Measurements from ENCODE around the gene FAM222A.

Gene FAM222A

GRCh38 chr12:109760031-109760929 is 46.7 kb downstream of the FAM222A start:
- intact Hi-C loops (cut with DNase I; ENCODE audit: low total_unique reads): no loop called here
- Histone ChIP-seq H3K9me3 (peaks cover 0 to 13% (median 10%) of the 10 kb centered on the region in 3 donors), H3K4me3 (no peak overlapping the region), H3K27ac (no peak overlapping the region), H3K4me1 (no peaks in the 10 kb centered on the region), H3K36me3 (no peaks in the 10 kb centered on the region), H3K27me3 (peaks cover 0 to 28% of the 10 kb centered on the region in 2 donors)
- peak; percentile 19 to 56 for DNase-seq
- no peak for TF ChIP-seq CTCF (IDR thresholded peaks at IDR 0.05)

- Histone ChIP-seq H3K9me3 (peaks cover 0 to 10% (median 7%) of the 10 kb centered on the region in 3 donors), H3K4me3 (no peak overlapping the region), H3K27ac (no peak overlapping the region), H3K27me3 (peaks cover 0 to 37% of the 10 kb centered on the region in 2 donors), H3K36me3 (no peaks in the 10 kb centered on the region), H3K4me1 (no peaks in the 10 kb centered on the region)
- intact Hi-C loops (cut with DNase I; ENCODE audit: low total_unique reads): no loop called here
- TF ChIP-seq CTCF (IDR thresholded peaks at IDR 0.05): no peak
- DNase-seq: peak; percentile 11 to 59
Measured at GRCh38 chr12:109760930-109761921, 47.6 kb downstream of the FAM222A start.

GRCh38 chr12:109762071-109762672 is 48.5 kb downstream of the FAM222A start:
- Histone ChIP-seq H3K27me3 (peaks cover 0 to 43% of the 10 kb centered on the region in 2 donors), H3K4me3 (no peak overlapping the region), H3K9me3 (peaks cover 0 to 10% (median 0%) of the 10 kb centered on the region in 3 donors), H3K4me1 (no peaks in the 10 kb centered on the region), H3K36me3 (no peaks in the 10 kb centered on the region), H3K27ac (no peak overlapping the region)
- intact Hi-C loops (cut with DNase I; ENCODE audit: low total_unique reads): no loop called here
- DNase-seq: peak; percentile 15 to 35
- no peak for TF ChIP-seq CTCF (IDR thresholded peaks at IDR 0.05)

- TF ChIP-seq CTCF (IDR thresholded peaks at IDR 0.05): no peak
- Histone ChIP-seq H3K36me3 (no peaks in the 10 kb centered on the region), H3K4me1 (no peaks in the 10 kb centered on the region), H3K27ac (no peak overlapping the region), H3K27me3 (peaks cover 0 to 43% of the 10 kb centered on the region in 2 donors), H3K9me3 (peaks cover 0 to 10% (median 0%) of the 10 kb centered on the region in 3 donors), H3K4me3 (no peak overlapping the region)
- DNase-seq: peak in 1 of 2 donors; percentile 41
- intact Hi-C loops (cut with DNase I; ENCODE audit: low total_unique reads): no loop called here
Measured at GRCh38 chr12:109762673-109763191, 49.1 kb downstream of the FAM222A start.
